HEK293 (cell line): Measurements from ENCODE around the gene FILIP1.

Experiments
- SP2 ChIP-seq: fragments of 450-650 bp; formaldehyde crosslinking; IDR thresholded peaks from 2 replicates; pipeline ENCODE4 v1.5.1; 2016; ENCODE audit warnings: missing biosample characterization, missing genetic modification characterization
- ZBTB20 ChIP-seq: fragments of 450-650 bp; formaldehyde crosslinking; IDR thresholded peaks from 2 replicates; pipeline ENCODE4 v1.5.1; 2016; ENCODE audit warnings: missing biosample characterization, missing genetic modification characterization
- ZBTB8A ChIP-seq: fragments of 450-650 bp; formaldehyde crosslinking; IDR thresholded peaks from 2 replicates; pipeline ENCODE4 v1.5.1; 2016; ENCODE audit warnings: missing biosample characterization, missing genetic modification characterization
- ZFHX2 ChIP-seq: fragments of 450-650 bp; formaldehyde crosslinking; conservative IDR thresholded peaks from 2 replicates; pipeline ENCODE4 v1.5.1; 2016; ENCODE audit warnings: missing biosample characterization, missing genetic modification characterization
- ZNF24 ChIP-seq: fragments of 450-650 bp; formaldehyde crosslinking; IDR thresholded peaks from 2 replicates; pipeline ENCODE4 v1.5.1; 2016; ENCODE audit warnings: missing biosample characterization, missing genetic modification characterization
- ZNF404 ChIP-seq: fragments of 450-650 bp; formaldehyde crosslinking; IDR thresholded peaks from 2 replicates; pipeline ENCODE4 v1.5.1; 2017; ENCODE audit warnings: missing biosample characterization, missing genetic modification characterization
- ZNF501 ChIP-seq: fragments of 450-650 bp; formaldehyde crosslinking; IDR thresholded peaks from 2 replicates; pipeline ENCODE4 v1.5.1; 2016; ENCODE audit warnings: missing biosample characterization, missing genetic modification characterization
- ZNF571 ChIP-seq: fragments of 450-650 bp; formaldehyde crosslinking; IDR thresholded peaks from 2 replicates; pipeline ENCODE4 v1.5.0; 2017; ENCODE audit warnings: missing biosample characterization, missing genetic modification characterization
- ZNF704 ChIP-seq: fragments of 450-650 bp; formaldehyde crosslinking; IDR thresholded peaks from 2 replicates; pipeline ENCODE4 v1.5.1; 2016; ENCODE audit warnings: missing biosample characterization, missing genetic modification characterization
- ZNF768 ChIP-seq: fragments of 450-650 bp; formaldehyde crosslinking; IDR thresholded peaks from 2 replicates; pipeline ENCODE4 v1.5.1; 2018; ENCODE audit warnings: missing biosample characterization, mild to moderate bottlenecking, missing genetic modification characterization
- ZSCAN30 ChIP-seq: fragments of 450-650 bp; IDR thresholded peaks from 2 replicates; pipeline ENCODE4 v1.5.1; 2018; ENCODE audit warnings: missing biosample characterization, mild to moderate bottlenecking, missing genetic modification characterization, moderate library complexity
- ZSCAN5A ChIP-seq: fragments of 450-650 bp; formaldehyde crosslinking; IDR thresholded peaks from 2 replicates; pipeline ENCODE4 v1.5.1; 2016; ENCODE audit warnings: missing biosample characterization, missing genetic modification characterization
- TF ChIP-seq, protein P1 (sequence below): fragments of 450-650 bp; formaldehyde crosslinking; IDR thresholded peaks from 2 replicates; pipeline ENCODE4 v1.5.1; 2016; ENCODE audit warnings: missing biosample characterization, missing genetic modification characterization

DNA sequence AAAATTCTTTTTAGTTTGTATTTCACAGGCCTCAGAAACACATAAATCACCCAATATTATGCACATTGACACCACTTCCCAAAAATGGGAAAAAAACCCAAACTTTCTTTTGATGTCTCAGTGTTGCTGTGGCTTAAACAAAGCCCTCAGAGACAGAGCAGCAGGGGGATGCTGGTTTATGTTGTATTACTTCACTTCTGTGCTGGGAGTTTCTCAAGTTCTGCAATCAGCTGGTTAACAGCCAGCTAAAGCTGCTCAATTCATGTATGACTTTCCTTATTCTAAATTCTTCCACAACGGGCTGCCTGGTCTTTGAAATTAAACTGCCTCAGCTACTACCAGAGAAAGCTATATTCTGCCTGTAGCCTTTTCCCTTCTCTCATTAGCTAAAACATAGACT, 5.6 kb downstream of the FILIP1 start:
- TF ChIP-seq ZBTB20 (tag by site-specific recombination), result no peak
- TF ChIP-seq ZNF24 (tag by site-specific recombination), result no peak
- TF ChIP-seq ZFHX2 (tag by site-specific recombination), result no peak
- no peak for TF ChIP-seq ZNF404
- TF ChIP-seq ZSCAN30 (tag by site-specific recombination), result no peak
- TF ChIP-seq, protein P1, sequence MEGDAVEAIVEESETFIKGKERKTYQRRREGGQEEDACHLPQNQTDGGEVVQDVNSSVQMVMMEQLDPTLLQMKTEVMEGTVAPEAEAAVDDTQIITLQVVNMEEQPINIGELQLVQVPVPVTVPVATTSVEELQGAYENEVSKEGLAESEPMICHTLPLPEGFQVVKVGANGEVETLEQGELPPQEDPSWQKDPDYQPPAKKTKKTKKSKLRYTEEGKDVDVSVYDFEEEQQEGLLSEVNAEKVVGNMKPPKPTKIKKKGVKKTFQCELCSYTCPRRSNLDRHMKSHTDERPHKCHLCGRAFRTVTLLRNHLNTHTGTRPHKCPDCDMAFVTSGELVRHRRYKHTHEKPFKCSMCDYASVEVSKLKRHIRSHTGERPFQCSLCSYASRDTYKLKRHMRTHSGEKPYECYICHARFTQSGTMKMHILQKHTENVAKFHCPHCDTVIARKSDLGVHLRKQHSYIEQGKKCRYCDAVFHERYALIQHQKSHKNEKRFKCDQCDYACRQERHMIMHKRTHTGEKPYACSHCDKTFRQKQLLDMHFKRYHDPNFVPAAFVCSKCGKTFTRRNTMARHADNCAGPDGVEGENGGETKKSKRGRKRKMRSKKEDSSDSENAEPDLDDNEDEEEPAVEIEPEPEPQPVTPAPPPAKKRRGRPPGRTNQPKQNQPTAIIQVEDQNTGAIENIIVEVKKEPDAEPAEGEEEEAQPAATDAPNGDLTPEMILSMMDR (tag by site-specific recombination), result no peak
- TF ChIP-seq ZNF501 (tag by site-specific recombination), result no peak
- TF ChIP-seq ZNF768 (tag by site-specific recombination), result no peak
- TF ChIP-seq SP2 (tag by site-specific recombination), result no peak
- TF ChIP-seq ZNF571 (tag by site-specific recombination), result no peak
- TF ChIP-seq ZSCAN5A (tag by site-specific recombination), result no peak
- TF ChIP-seq ZNF704, result no peak
- no peak for TF ChIP-seq ZBTB8A (tag by site-specific recombination)
